ENCODE data around the gene ZNF548.

- TF ChIP-seq POLR2A (IDR thresholded peaks at IDR 0.05), result no peak
- TF ChIP-seq CTCF (IDR thresholded peaks at IDR 0.05), result no peak
Measured at GRCh38 chr19:57403737-57404563, 14.3 kb downstream of the ZNF548 start.
